ENCODE data around the gene TAMM41.

GRCh38 chr3:11757929-11758328, 88.8 kb downstream of the TAMM41 start:
- TF ChIP-seq EZH2 (IDR thresholded peaks at IDR 0.05; ENCODE audit: borderline replicate concordance, low read depth, low read length, poor library complexity, severe bottlenecking) = no peak
- no peak for TF ChIP-seq CTCF (conservative IDR thresholded peaks at IDR 0.05; ENCODE audit: low read depth, low read length)

Measured in A673 (cell line).